Inflammatory macrophage treated with lipopolysaccharide for 1 hour (primary cell): ENCODE measurements around the gene NFIC.
"Not testable (repeated sequence)": the region's sequence is repeated elsewhere in the genome, so short reads cannot be mapped to it uniquely, and the experiment has no call there.

ENCODE experiments used
- DNase-seq, 2 donors: peaks; one replicate each; pipeline ENCODE4 v3.0.0-alpha.2; 2020 to 2022

Gene NFIC

DNA sequence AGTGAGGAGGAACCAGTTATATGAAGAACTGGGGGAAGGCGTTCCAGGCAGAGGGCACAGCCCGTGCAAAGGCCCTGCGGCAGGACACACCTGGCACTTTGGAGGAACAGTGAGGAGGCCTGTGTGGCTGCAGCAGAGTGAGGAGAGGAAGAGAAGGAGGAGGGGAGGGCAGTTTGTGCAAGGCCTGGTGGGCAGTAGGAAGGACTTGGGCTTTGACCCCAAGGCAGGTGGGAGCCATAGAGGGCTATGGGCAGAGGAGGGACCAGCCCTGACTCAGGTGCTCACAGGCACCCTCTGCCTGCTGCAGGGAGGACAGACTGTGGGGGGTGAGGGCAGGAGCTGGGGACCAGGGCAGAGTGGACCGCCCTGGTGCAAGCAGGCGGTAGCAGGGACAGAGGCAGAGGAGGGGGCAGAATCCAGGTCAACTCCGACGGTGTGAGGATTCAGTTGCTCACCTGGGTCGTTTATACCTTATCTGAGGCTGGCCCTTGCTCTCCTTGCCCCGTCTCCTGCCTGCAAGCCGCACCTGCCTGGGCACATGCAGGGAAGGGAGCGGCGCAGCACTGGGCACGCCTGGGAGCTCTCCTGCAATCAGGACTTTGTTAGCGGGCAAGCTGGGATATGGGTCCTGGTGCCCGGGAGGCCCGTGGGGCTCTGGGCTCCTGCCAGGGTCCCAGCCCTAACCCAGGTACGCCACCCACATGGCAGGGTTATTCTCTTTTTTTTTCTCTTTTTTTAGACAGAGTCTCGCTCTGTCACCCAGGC is 34.8 kb downstream of the NFIC start:
- DNase-seq: no peak

DNA sequence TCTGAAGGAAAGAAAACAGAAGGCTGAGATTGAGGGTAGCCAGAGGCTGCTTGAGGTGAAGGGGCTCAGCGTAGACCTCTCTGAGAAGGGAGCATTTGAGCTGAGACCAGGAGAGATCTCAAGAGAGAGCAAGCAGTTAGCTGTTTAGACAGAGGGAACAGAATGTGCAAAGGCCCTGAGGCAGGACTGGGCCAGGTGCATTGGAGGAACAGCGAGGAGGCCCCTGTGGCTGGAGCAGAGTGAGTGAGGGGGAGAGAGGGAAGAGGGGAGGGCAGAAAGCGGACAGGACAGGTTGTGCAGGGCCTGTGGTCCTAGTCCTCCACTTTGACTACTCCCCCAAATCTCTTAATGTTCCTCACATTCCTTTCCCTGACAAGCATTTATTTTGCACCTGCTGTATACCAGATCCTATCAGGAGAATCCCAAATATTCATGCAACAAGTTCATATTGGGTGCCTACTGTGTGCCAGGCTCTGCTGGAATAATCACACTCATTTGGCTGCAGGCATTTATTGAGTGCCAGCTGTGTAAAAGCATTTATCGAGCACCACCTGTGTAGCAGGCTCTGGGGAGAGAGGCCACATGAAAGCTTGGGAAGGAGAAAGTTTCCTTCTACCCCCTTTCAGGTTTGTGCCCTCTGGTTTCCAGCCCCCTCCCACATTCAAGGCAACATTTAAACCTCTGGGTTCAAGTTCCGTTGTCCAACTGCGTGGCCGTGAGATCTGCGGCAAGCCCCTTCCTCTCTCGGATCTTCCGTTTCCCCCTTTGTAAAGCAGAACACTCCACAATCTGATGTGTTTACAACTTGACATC is 36.5 kb downstream of the NFIC start:
- DNase-seq: no peak

DNA sequence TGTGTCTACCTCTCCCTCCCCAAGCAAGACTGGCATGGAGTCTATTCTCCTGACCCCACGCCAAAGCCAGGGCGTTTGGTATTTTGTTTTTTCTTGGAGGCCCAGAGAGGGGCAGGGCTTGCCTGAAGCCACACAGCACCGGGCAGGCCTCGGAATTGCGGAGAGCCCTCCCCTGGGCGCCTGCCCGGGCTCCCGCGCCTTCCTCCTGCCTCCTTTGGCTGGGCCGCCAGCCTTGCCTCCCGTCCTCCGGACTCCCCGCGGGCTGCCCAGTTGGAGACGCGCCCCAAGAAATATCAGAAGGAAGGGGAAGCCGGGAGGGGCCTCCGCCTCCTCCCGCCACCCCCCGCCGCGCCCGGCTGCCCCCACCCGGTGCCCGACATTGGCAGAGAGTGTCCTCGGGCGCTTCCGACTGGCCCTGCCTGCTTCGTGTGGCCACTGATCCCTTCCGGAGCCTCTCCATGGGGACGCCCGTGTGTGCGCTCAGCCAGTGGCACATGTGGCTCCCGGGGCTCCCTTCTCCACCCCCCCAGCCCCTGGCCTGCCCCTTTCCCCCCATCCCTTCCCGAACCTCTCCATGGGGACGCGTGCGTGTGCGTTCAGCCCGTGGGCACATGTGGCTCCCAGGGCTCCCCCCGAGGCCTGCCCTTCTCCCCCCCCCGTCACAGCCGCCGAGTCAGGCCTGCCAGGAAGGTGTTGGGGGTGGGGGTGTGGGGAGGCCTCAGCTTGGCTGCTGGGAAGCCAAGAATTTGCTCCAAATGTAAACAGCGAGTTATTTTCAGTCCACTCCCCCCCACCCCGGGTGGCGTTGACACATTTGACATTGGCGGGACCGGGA is 37.3 kb downstream of the NFIC start:
- no peak for DNase-seq

DNA sequence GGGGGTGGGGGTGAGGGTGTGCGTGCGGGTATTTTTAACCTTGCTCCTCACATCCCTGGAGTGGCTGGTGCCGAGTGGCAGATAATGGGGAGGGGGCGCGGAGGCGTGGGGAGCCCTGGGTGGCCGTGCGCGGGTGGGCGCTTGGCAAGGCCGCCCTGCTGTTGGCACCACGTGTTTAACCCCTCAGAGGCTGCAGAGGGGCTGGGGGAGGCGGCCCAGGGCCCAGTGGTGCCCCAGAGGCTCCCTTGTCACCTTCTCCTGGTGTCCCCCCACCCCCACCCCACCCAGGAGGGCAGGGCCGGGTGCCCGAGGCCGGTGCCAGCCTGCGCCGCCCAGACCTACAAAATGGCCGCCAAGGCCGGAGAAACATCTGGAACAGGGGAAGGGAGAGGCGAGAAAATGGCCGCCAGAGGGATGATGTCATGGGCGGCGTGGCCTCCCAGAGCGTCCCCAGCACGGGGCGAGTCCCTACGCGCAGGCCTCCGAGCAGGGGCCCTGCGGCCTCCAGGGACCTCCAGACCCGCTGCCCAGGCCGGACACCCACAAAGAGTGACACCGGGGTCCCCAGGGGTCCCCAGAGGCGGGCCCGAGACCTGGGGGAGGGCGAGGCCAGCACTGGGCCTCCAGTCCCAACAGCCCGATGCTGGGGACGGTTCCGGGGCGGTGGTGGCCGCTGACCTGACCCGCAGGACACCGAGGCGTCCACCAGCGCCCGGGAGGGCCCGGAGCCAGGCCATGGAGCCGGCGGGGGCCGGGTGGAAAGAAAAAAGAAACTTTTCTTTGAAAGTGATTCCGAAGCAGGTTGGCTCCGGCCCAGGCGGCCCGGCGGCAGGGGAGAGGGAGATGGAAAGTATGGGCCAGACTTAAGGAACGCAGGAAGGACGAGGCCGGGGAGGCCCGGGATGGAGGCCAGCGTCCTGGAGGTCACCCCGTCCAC is 38.2 kb downstream of the NFIC start:
- no peak for DNase-seq

DNA sequence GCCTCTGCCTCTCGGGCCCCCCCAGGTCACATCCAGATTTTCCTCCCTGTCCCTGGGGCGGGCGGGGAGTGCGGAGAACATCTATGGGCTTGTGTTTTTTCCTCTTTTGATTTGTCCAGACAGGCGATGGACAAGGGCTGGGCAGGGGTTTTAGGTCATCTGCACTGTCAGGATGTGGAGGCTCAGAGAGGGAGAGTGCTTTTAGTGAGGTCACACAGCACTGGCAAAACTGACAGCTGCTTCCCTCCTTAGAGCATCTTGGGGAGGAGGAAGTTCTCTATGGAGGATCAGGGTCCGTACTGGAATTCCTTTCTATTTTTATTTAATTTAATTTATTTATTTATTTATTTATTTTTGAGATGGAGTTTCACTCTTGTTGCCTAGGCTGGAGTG is 38.9 kb downstream of the NFIC start:
- no peak for DNase-seq

DNA sequence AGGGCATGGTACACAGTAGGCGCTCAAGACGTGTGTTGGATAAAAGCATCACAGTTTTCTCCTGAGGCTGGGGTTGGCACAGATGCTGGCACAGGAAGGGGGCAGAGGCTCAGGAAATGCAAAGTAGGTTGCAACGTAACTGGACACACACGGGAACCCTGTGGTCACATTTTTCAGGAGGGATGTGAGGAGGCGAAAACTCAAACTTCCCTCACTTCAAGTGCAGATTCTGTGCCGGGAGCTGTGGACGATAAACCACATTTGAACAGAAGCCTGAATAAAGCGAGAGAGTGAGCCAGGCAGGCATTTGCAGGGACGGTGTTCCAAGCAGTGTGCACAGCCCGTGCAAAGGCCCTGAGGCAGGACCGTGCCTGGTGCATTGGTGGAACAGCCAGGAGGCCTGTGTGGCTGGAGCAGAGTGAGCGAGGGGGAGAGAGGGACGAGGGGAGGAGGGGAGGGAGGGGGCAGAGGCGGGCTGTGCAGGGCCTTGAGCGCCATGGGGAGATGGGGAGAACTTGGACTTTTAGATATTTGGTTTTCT is 40.3 kb downstream of the NFIC start:
- no peak for DNase-seq

DNA sequence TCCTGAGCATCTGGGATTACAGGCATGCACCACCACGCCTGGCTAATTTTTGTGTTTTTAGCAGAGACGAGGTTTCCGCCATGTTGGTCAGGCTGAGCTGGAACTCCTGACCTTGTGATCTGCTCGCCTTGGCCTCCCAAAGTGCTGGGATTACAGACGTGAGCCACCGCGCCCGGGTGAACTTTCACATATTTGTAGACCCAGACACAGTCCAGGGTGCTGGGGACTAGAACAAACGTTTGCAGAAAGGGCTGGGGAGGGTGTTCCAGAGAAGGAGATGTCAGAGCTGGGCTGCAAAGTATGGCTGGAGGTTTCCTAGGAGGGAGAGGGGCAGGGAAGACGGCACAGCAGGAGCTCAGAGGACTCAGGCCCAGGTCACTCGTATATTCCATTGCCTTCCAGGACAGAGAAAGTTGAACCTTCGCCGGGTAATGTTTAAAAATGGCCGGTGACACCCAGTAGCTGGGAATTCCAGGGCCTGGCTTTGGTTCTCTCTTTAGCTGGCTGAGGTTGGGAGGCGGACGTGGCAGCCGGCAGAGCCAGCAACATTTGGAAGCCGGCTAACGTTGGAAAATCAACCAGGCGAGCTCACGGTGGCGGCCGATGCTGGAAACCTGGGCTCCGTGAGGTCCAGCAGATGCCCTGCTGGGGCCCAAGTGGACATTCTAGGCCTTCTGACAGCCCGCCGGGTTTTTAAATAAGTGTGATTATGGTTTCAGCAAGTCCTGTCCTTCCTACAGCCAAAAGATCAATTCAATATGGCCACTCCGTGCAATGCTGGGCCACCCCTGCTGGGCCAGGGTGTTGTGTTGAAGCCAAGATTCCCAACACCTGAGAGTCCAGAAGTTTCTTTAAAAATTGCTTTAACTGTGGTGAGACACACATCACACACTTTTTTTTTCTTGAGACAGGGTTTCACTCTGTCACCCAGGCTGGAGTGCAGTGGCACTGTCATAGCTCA is 41.5 kb downstream of the NFIC start:
- DNase-seq: no peak

DNA sequence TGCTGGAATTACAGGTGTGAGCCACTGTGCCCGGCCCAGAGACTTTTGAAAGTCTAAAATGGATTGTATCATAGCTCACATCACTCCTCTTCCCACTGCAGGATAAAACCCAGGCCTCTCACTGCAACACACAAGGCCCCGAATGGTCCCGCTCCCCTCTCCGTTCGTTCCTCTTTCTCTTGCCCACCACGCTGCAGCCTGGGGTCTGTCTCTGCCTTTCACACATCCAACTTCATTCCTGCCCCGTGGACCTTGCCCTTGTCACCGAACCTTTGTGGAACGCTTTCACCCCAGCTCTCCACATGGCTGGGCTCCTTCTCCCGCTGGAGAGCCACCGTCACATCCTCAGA is 42.6 kb downstream of the NFIC start:
- DNase-seq: no peak

DNA sequence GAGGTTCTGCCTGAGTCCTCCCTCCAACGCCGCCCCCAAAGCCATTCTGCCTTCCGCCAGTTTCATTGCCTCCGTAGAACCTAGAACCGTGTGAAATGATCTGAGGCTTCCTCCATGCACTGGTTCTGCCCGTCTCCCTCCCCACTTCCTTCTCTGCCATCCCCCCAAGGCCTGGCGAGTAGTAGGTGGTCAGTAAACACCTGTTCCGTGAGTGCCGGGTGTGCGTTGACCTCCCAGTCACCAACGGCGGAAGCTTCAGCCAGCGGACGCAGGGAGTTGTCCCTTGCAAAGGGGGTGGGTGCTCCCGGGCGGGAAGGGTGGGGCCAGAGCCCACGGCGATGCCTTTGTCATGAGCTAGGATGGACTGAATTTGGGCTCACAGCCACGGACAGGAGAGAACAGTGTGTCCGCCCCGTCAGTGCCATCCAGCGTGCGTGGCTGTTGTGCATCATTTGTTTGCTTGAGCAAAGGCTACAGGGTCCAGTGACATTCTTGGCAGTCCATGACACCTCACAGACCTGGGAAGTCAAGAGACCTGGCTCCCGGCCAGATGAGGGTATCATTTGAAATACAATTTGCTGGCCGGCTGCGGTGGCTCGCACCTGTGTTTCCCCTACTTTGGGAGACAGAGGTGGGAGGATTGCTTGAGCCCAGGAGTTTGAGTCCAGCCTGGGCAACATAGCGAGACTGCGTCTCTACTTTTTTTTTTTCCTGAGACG is 43.1 kb downstream of the NFIC start:
- no peak for DNase-seq

DNA sequence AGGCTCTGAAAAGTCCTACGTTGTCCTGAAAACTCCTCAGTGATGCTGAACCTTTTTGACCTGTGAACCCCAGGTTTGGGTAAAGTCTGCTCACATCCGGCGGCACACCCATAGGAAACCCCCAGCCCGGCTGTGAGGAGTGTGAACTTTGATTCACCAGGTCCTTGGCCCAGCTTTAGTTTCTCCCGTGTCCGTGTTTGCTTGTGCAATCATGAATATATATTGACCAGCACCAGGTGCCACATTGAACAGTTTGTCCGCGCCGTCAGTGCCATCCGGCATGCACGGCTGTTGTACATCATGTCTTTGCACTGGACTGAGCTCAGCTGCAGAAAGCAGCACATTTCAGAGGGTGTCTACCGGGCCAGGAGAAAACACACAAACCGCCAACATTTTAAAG is 45.3 kb downstream of the NFIC start:
- no peak for DNase-seq

DNA sequence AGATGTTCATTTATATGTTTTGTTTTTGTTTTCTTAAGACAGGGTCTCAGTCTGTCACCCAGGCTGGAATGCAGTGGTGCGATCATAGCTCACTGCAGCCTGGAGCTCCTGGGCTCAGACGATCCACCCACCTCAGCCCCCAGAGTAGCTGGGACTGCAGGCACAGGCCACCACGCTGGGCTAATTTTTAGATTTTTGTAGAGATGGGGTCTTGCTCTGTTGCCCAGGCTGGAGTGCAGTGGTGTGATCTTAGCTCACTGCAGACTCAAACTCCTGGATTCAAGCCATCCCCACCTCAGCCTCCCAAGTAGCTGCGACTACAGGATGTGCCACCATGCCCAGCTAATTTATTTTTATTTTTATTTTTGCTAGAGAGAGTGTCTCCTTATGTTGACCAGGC is 45.7 kb downstream of the NFIC start:
- DNase-seq: no peak

DNA sequence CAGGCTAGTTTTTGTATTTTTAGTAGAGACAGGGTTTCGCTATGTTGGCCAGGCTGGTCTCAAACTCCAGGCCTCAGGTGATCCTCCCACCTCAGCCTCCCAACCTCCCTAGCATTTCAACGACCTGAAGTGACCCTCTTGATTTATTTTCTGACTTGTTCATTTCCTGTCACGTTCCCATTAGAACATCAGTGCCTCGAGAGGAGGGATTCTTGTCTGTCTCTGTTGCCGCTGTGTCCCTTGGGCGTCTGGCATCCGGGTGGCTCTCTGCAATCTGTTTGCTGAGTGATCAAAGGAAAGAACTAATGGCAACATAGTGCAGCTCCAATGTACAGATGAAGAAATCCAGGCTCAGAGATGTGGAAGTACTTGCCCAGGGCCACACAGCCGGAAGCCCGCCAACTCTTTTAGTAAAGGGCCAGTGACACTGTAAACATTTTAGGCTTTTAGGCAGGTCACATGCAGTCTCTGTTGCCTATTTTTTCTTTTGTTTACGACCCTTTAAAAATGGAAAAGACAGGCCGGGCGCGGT is 47.5 kb downstream of the NFIC start:
- DNase-seq: no peak

DNA sequence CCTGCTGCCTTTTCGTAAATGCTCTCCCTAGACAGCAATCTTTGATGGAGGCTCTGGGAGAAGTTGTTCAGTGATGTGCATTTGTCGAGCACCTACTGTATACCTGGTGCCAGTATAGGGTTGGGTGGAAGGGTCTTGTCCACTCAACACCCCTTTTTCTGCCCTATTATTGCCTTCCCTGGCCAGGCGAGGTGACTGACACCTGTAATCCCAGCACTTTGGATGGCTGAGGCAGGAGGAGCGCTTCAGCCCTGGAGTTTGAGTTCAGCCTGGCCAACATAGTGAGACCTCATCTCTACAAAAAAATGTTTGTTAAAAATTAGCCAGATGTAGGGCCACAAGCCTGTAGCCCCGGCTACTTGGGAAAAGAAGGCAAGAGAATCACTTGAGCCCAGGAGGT is 49.3 kb downstream of the NFIC start:
- no peak for DNase-seq

DNA sequence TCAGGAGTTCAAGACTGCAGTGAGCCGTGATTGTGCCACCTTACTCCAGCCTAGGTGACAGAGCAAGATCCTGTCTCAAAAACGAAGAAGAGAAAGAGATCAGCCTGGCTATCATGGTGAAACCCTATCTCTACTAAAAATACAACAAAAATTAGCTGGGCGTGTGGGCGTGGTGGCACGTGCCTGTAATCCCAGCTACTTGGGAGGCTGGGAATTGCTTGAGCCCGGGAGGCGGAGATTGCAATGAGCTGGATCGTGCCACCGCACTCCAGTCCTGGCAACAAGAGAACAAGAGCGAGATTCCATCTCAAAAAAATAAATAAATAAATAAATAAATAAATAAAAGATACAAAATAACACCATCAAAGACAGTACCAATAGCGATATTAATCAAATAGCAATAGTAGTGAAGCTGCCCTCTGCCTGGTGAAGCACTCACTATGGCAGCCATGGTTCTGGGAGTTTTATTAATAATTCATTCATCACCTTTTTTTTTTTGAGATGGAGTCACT is 53.9 kb downstream of the NFIC start:
- DNase-seq: no peak

DNA sequence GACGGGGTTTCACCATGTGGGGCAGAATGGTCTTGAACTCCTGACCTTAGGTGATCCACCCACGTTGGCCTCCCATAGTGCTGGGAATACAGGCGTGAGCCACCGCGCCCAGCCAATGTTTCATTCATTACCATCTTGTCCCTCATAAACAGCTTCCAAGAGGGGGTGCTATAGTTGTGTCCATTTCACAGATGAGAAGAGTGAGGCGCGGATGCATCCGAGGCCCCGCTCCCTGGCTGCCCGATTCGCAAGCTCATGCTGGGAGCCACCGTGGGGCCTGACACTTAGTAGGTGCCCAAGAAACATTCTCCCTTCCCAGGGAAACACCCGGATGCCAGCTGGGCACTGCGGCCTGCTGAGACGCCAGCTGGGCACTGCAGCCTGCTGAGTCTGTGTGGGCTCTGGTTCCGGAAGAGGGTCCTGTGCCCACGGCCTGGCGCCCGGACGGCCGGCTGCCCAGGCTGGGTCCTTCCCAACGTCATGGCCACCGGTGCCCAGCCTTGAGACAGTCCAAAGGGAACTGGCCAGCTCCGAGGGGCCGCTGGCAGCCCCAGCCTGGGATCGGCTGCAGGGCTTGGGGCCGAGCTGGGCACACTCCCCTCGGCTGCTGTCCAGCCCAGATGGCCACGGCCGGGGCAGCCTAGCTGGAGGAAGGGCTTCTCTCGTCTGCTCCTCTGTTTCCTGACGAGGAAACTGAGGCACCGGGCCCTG is 54.7 kb downstream of the NFIC start:
- DNase-seq: no peak

DNA sequence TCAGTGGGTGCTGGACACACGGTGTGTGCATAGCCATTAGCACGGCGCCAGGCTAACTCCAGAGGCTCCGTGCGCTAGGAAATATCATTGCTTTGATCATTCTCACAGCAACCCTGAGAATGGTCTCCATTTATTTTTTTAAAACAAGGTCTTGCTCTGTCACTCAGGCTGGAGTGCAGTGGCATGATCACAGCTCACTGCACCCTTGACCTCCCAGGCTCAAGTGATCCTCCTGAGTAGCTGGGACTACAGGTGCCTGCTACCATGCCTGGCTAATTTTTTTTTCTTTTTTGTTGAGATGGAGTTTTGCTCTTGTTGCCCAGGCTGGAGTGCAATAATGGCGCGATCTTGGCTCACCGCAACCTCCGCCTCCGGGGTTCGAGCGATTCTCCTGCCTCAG is 55.3 kb downstream of the NFIC start:
- DNase-seq: not testable (repeated sequence)

DNA sequence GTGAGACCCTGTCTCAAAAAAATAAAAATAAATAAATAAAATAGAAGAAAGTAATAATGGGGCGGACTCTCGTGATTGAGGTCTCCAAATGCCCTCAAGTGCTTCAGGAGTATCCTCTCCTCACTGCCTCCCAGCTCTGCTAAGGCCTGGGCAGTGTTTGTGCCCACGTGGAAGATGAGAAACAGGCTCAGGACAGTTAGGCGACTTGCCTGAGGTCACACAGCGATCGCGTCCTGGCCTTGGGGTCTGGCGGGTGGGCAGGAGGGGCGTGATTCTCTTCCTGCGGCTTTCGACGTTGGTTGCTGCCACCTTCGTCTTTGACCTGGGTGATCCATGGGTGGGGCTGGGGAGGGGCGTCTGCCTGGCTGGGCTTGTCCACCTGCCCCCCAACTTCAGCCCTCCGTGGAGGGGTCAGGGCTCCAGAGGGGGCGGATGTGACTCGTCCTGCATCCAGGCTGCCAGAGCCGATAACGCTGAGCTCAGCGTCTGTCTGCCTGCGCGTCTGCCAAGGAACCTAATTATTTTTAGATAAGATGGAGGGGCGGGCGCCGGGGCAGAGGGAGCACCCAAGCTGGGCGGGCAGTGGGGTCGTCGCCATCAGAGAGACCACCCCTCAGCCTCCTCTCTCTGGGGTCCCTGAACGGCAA is 56.9 kb downstream of the NFIC start:
- DNase-seq: no peak

DNA sequence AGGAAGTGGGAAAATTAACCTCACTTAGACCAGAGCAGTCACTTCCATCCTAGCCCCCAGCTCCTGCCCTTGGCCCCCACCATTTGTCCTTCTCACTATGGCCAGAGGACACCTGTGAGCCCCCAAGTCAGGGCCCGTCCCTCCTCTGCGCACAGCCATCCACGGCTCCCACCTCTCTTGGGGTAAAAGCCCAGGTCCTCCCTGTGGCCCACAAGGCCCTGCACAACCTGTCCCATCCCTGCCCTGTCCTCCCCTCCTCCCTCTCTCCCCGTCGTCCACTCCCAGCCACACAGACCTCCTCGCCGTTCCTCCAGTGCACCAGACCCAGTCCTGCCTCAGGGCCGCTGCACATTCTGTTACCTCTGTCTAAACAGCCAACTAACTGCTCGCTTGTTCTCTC is 60.0 kb downstream of the NFIC start:
- DNase-seq: no peak

DNA sequence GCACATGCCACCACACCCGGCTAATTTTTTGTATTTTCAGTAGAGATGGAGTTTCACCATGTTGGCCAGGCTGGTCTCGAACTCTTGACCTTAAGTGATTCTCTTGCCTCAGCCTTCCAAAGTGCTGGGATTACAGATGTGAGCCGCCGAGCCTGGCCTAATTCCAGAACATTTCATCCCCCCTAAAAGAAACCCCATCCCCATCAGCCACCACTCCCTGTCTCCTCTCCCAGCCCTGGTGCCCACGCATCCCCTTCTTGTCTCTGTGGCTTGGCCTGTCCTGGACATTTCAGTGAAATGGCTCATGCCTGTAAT is 63.9 kb downstream of the NFIC start:
- DNase-seq: not testable (repeated sequence)
